RPMI7951 (cell line): ENCODE results near the gene TRMU. TPM values are rescaled to one million over a fixed set of nuclear protein-coding genes. Genes with fewer than 3 reads are reported as not detected.
"Not testable (repeated sequence)": the region's sequence is repeated elsewhere in the genome, so short reads cannot be mapped to it uniquely, and the experiment has no call there.

ENCODE experiments used
- DNase-seq: peaks from one replicate; pipeline ENCODE4 v3.0.0-alpha.2; 2012; ENCODE audit warnings: low read depth
- total RNA-seq: library from RNA; depleted of rRNA; stranded (reverse); fragments of >200 nt; shearing (Covaris generic); gene quantifications from 2 replicates; pipeline ENCODE4 v1.2.3, GENCODE V29; 2014

TRMU gene
- total RNA-seq, 1 experiment from 2014 or later: 30.3 TPM

GRCh38 chr22:46300491-46300890, 35.0 kb upstream of the TRMU start:
- no peak for DNase-seq

- DNase-seq: peak; percentile 11
Observed at GRCh38 chr22:46303347-46303965, 32.1 kb upstream of the TRMU start.

GRCh38 chr22:46308283-46308988, 27.1 kb upstream of the TRMU start:
- DNase-seq: no peak

- DNase-seq: no peak
Observed at GRCh38 chr22:46309526-46310085, 25.9 kb upstream of the TRMU start.

- no peak for DNase-seq
Observed at GRCh38 chr22:46312056-46312455, 23.5 kb upstream of the TRMU start.

GRCh38 chr22:46312848-46313247, 22.7 kb upstream of the TRMU start:
- DNase-seq: not testable (repeated sequence)

GRCh38 chr22:46315976-46316375, 19.5 kb upstream of the TRMU start:
- DNase-seq: no peak

- DNase-seq: no peak
Observed at GRCh38 chr22:46317646-46318045, 17.9 kb upstream of the TRMU start.

GRCh38 chr22:46318576-46318975, 16.9 kb upstream of the TRMU start:
- no peak for DNase-seq

GRCh38 chr22:46319319-46319718, 16.2 kb upstream of the TRMU start:
- no peak for DNase-seq

GRCh38 chr22:46320166-46320710, 15.3 kb upstream of the TRMU start:
- no peak for DNase-seq

GRCh38 chr22:46320716-46321386, 14.7 kb upstream of the TRMU start:
- no peak for DNase-seq

- DNase-seq: no peak
Observed at GRCh38 chr22:46322711-46323110, 12.8 kb upstream of the TRMU start.

GRCh38 chr22:46323162-46323561, 12.4 kb upstream of the TRMU start:
- no peak for DNase-seq

- no peak for DNase-seq
Observed at GRCh38 chr22:46326066-46326680, 9.3 kb upstream of the TRMU start.

GRCh38 chr22:46327691-46328465, 7.6 kb upstream of the TRMU start:
- DNase-seq: no peak

- DNase-seq: no peak
Observed at GRCh38 chr22:46328797-46329196, 6.7 kb upstream of the TRMU start.

- DNase-seq: no peak
Observed at GRCh38 chr22:46329616-46330015, 5.9 kb upstream of the TRMU start.

- no peak for DNase-seq
Observed at GRCh38 chr22:46330426-46330825, 5.1 kb upstream of the TRMU start.

GRCh38 chr22:46331496-46331895, 4.0 kb upstream of the TRMU start:
- no peak for DNase-seq
